K562 (cell line): Measurements from ENCODE around the gene NEU3. TPM values are rescaled to one million over a fixed set of nuclear protein-coding genes. Genes with fewer than 3 reads are reported as not detected.

Experiments used
- ATAC-seq: fragments of 200-7000 bp; cut with Tn5 transposase; 3 replicates; pipeline ENCODE4 v1.9.1; 2020; ENCODE audit warnings: moderate library complexity
- BruUV-seq: library from RNA; stranded (reverse); fragments of 400-500 nt; replicated peaks from 2 replicates; lab custom pipeline; 2021; lab: Mats Ljungman, UMichigan
- CTCF ChIA-PET: fragments of 300-600 bp; formaldehyde crosslinking; extraction: SDS; loops from one replicate; lab custom pipeline; 2021; ENCODE audit warnings: low intra/inter-chr PET ratio; lab: Yijun Ruan, JAX
- POLR2A ChIA-PET: fragments of 300-600, 350-650 bp; sonication (Branson Sonifier 250); formaldehyde crosslinking; extraction: SDS; loops from one replicate; lab custom pipeline; 2021; ENCODE audit warnings: antibody characterized with exemption, inconsistent platforms; lab: Yijun Ruan, JAX
- DNase-seq, 4 experiments: peaks; one replicate each; pipeline versions ENCODE4 v3.0.0 to v3.0.0-alpha.2; 2011 to 2018; ENCODE audit warnings: low spot score in 3 of 4, mixed read lengths in 3 of 4; ENCODE audit errors: extremely low read depth in 1 of 4
- FAIRE-seq: peaks from 2 replicates; lab custom pipeline; 2011; peaks lifted over from hg19 to GRCh38; lab: Jason Lieb, UNC
- H2AFZ ChIP-seq: 2 replicates; pipeline ENCODE4 v1.6.0; 2011; ENCODE audit warnings: low read depth, low read length, control low read depth, inconsistent platforms
- H3K27ac ChIP-seq: fragments of 200-600 bp; 3 replicates; pipeline ENCODE4 v1.8.0; 2011; ENCODE audit warnings: low read depth, mild to moderate bottlenecking, control low read depth, inconsistent platforms, low read length, moderate library complexity, mixed read lengths; ENCODE audit errors: extremely low read depth
- H3K27me3 ChIP-seq, 2 experiments: fragments of 300-600 bp in 1 of 2; 2 replicates in 1 of 2; 3 replicates in 1 of 2; pipeline versions ENCODE4 v1.6.0 to v1.8.0; 2011; ENCODE audit warnings: inconsistent platforms in 2 of 2, low read length in 2 of 2, mild to moderate bottlenecking in 1 of 2, mixed read lengths in 1 of 2, moderate library complexity in 1 of 2; ENCODE audit not compliant: control insufficient read depth in 2 of 2, insufficient read depth in 2 of 2
- H3K36me3 ChIP-seq: fragments of 300-600 bp; 3 replicates; pipeline ENCODE4 v1.8.0; 2011; ENCODE audit warnings: mild to moderate bottlenecking, low read length, inconsistent platforms; ENCODE audit not compliant: control insufficient read depth, insufficient read depth
- H3K4me1 ChIP-seq, 2 experiments: fragments of 200-600 bp in 1 of 2; replicated peaks in 1 of 2; 2 replicates in 1 of 2; 3 replicates in 1 of 2; pipeline versions ENCODE4 v1.5.1 to v1.8.0; 2011; ENCODE audit warnings: inconsistent platforms in 2 of 2, low read length in 2 of 2, mild to moderate bottlenecking in 1 of 2, mixed read lengths in 1 of 2, moderate library complexity in 1 of 2; ENCODE audit not compliant: control insufficient read depth in 2 of 2, insufficient read depth in 2 of 2
- H3K4me2 ChIP-seq: 2 replicates; pipeline ENCODE4 v1.6.1; 2011; ENCODE audit warnings: low read length, control low read depth, inconsistent platforms, mixed read lengths; ENCODE audit not compliant: insufficient read depth
- H3K4me3 ChIP-seq: fragments of 200-600 bp; sonication (generic), shearing (Covaris generic); 2 replicates; pipeline ENCODE4 v1.5.1; 2016; ENCODE audit warnings: control low read depth, inconsistent platforms
- H3K79me2 ChIP-seq: fragments of 200-600 bp; 3 replicates; pipeline ENCODE4 v1.8.0; 2011; ENCODE audit warnings: low read length, inconsistent platforms; ENCODE audit not compliant: control insufficient read depth, insufficient read depth
- H3K9ac ChIP-seq, 2 experiments: 2 replicates each; pipeline versions ENCODE4 v1.6.0 to v1.6.1; 2011; ENCODE audit warnings: low read depth in 2 of 2, low read length in 2 of 2, control low read depth in 1 of 2, inconsistent platforms in 1 of 2, mild to moderate bottlenecking in 1 of 2, mixed read lengths in 1 of 2; ENCODE audit not compliant: insufficient read depth in 1 of 2
- H3K9me1 ChIP-seq: one replicate; pipeline ENCODE4 v1.6.0; 2011; ENCODE audit warnings: inconsistent platforms, mild to moderate bottlenecking, low read length, moderate library complexity; ENCODE audit not compliant: control insufficient read depth, insufficient read depth
- H3K9me3 ChIP-seq: replicated peaks from 2 replicates; pipeline ENCODE4 v1.5.1; 2011; ENCODE audit warnings: low read depth, low read length, inconsistent platforms; ENCODE audit not compliant: control insufficient read depth, insufficient read depth
- H4K20me1 ChIP-seq: replicated peaks from 2 replicates; pipeline ENCODE4 v1.6.1; 2011; ENCODE audit warnings: low read length, inconsistent platforms, mixed read lengths; ENCODE audit not compliant: control insufficient read depth, insufficient read depth
- BCOR ChIP-seq: fragments of 450-650 bp; IDR thresholded peaks from 2 replicates; pipeline ENCODE4 v1.6.1; 2016
- ETV5 ChIP-seq: sonication (generic); formaldehyde crosslinking; IDR thresholded peaks from 2 replicates; pipeline ENCODE4 v1.4.0; 2020; ENCODE audit warnings: low read depth, mild to moderate bottlenecking, missing genetic modification reagents
- KDM1A ChIP-seq, 2 experiments: fragments of 450-650 bp; IDR thresholded peaks; 2 replicates each; pipeline ENCODE4 v1.6.1; 2016; ENCODE audit warnings: mild to moderate bottlenecking in 2 of 2
- NFRKB ChIP-seq: fragments of 450-650 bp; IDR thresholded peaks from 2 replicates; pipeline ENCODE4 v1.6.1; 2016; ENCODE audit warnings: low read depth
- RBM25 ChIP-seq: fragments of 200-400 bp; formaldehyde crosslinking; IDR thresholded peaks from 2 replicates; pipeline ENCODE4 v1.6.1; 2018; ENCODE audit warnings: low read length, low read depth, moderate library complexity; ENCODE audit not compliant: severe bottlenecking
- SMARCA4 ChIP-seq: fragments of 450-650 bp; IDR thresholded peaks from 2 replicates; pipeline ENCODE4 v1.6.1; 2016
- WGBS: fragments of 100-300 bp; shearing (Covaris generic); methylation state at CpG from one replicate; pipeline ENCODE4 v1.1.6; 2016; ENCODE audit warnings: low coverage, mixed read lengths; ENCODE audit not compliant: insufficient coverage; ENCODE audit errors: missing lambda C conversion rate; 5-methylcytosine and 5-hydroxymethylcytosine counted together
- in situ Hi-C: fragments of 300-500 bp; cut with MboI; formaldehyde crosslinking; loops from 4 replicates; pipeline ENCODE4 v1.15.0; 2018; ENCODE audit warnings: inconsistent platforms, mixed read lengths
- intact Hi-C: fragments of 100-400 bp; cut with micrococcal nuclease; formaldehyde crosslinking; loops from 2 replicates; pipeline ENCODE4 v1.14.2; 2022
- polyA plus RNA-seq, 8 experiments: library from polyadenylated mRNA; depleted of rRNA in 4 of 8; stranded (reverse) in 5 of 8; unstranded in 3 of 8; fragments of >200 nt; fragmentation: Nextera tagmentation in 2 of 8; fragmentation: Illumina TruSeq in 1 of 8; extraction: Ambion mirVana in 2 of 8; extraction: Trizol in 1 of 8; gene quantifications; 2 replicates each; pipeline versions ENCODE4 v1.2.1 to v1.2.3, GENCODE V29; 2011 to 2014; ENCODE audit warnings: inconsistent platforms in 1 of 8, missing spikeins in 1 of 8
- total RNA-seq, 7 experiments: library from RNA; depleted of rRNA in 6 of 7; stranded (reverse); fragments of >200 nt in 6 of 7; fragmentation: Illumina TruSeq in 2 of 7; extraction: Trizol in 2 of 7; gene quantifications; 2 replicates each; pipeline versions ENCODE4 v1.2.1 to v1.2.3, GENCODE V29; 2011 to 2021; ENCODE audit warnings: low replicate concordance in 1 of 7
- TF ChIP-seq, protein P1 (sequence below): fragments of 250-450 bp; sonication (Bioruptor Pico); IDR thresholded peaks from 2 replicates; pipeline ENCODE4 v1.4.0; 2020; ENCODE audit warnings: mild to moderate bottlenecking, moderate library complexity, borderline replicate concordance
- TF ChIP-seq, protein P2 (sequence below): sonication (generic); formaldehyde crosslinking; IDR thresholded peaks from 2 replicates; pipeline ENCODE4 v1.8.1; 2023; ENCODE audit warnings: mild to moderate bottlenecking, missing genetic modification reagents, moderate library complexity

The NEU3 gene
- total and polyA plus RNA-seq, 9 of the 15 experiments (the other 6 are each of a cell fraction or from before 2014, with no cell fraction given), result 6.2 to 41.3 (median 31.1) TPM

DNA sequence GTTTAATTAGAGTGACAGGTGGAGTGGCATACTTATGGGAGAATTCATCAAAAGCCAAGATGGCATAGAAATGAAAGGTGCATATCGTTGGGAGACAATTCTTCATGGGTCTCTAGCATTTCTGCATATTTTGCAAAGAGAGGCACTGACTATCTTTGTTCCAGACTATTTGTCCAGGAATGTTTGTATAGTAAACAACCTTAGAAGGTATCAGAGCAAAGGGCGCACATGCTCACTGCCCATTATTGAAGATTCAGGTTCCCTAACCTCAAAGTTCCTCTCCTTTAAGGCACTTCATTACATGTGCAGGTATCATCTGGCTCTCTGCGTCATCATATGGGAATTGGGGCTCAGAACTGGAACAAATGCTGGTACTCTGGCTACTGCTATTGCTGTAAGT is 4.7 kb upstream of the NEU3 start (continued):
- TF ChIP-seq, protein P1, sequence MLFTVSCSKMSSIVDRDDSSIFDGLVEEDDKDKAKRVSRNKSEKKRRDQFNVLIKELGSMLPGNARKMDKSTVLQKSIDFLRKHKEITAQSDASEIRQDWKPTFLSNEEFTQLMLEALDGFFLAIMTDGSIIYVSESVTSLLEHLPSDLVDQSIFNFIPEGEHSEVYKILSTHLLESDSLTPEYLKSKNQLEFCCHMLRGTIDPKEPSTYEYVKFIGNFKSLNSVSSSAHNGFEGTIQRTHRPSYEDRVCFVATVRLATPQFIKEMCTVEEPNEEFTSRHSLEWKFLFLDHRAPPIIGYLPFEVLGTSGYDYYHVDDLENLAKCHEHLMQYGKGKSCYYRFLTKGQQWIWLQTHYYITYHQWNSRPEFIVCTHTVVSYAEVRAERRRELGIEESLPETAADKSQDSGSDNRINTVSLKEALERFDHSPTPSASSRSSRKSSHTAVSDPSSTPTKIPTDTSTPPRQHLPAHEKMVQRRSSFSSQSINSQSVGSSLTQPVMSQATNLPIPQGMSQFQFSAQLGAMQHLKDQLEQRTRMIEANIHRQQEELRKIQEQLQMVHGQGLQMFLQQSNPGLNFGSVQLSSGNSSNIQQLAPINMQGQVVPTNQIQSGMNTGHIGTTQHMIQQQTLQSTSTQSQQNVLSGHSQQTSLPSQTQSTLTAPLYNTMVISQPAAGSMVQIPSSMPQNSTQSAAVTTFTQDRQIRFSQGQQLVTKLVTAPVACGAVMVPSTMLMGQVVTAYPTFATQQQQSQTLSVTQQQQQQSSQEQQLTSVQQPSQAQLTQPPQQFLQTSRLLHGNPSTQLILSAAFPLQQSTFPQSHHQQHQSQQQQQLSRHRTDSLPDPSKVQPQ (CRISPR knock-in tag), result no peak
- no peak for TF ChIP-seq SMARCA4
- TF ChIP-seq, all 486 proteins: peak for 0

DNA sequence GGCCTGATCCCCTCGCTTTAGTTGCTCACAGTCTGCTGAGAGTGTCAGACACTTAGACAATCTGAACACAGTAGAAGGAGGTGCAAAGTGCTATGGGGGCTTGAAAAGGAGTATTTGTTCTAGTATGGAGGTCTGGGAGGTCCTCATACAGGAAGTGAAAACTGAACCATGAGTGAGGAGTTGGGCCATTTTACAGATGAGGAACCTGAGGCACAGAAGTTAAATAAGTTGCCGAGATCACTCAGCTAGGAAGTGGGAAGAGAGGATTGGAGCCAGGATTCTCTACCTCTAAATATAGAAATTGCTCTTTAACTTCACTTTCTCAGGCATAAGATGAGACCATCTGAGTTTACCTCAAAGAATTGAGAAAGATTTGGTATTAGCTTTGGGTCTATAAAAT is 4.0 kb upstream of the NEU3 start:
- in situ Hi-C loops (no loop called here), intact Hi-C loops (no loop called here)
- ChIA-PET POLR2A (interaction anchor here (0.8 to 1.5 kb wide), 4 partner anchors 9 to 156 kb away, joined by 3 to 6 read pairs (median 4); no protein-coding TSS in a partner anchor), CTCF (no interaction called here)
- Histone ChIP-seq H3K9ac (no peak overlapping the region), H3K4me2 (no peak overlapping the region), H3K27me3 (no peaks in the 10 kb centered on the region), H3K9me3 (no peaks in the 10 kb centered on the region), H3K4me1 (peaks cover 3 to 4% of the 10 kb centered on the region in 2 experiments; a peak in 3 of 5 replicates), H3K4me3 (no peak overlapping the region), H3K36me3 (peaks cover 5% of the 10 kb centered on the region), H2AFZ (no peak overlapping the region), H4K20me1 (no peaks in the 10 kb centered on the region), H3K79me2 (peaks cover 10% of the 10 kb centered on the region), H3K27ac (no peak overlapping the region), H3K9me1 (no peaks in the 10 kb centered on the region)
- 0 out of 4 replicates have a peak, but pooled peaks of 1 of the 2 experiments have one; percentile 12 for TF ChIP-seq KDM1A (IDR thresholded peaks at IDR 0.05)
- TF ChIP-seq ETV5 (CRISPR knock-in tag), result no peak
- TF ChIP-seq RBM25, result peak; percentile 72
- no peak for TF ChIP-seq NFRKB
- TF ChIP-seq, protein P2, sequence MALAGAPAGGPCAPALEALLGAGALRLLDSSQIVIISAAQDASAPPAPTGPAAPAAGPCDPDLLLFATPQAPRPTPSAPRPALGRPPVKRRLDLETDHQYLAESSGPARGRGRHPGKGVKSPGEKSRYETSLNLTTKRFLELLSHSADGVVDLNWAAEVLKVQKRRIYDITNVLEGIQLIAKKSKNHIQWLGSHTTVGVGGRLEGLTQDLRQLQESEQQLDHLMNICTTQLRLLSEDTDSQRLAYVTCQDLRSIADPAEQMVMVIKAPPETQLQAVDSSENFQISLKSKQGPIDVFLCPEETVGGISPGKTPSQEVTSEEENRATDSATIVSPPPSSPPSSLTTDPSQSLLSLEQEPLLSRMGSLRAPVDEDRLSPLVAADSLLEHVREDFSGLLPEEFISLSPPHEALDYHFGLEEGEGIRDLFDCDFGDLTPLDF (CRISPR knock-in tag), result no peak
- TF ChIP-seq BCOR, result 0 out of 2 replicates have a peak, but pooled peaks have one; percentile 70
- BruUV-seq, result no TSS peak
- DNase-seq (no peak), ATAC-seq (no peak), FAIRE-seq (no peak)
- 70% methylated on average over 2 of the region's 2 CpGs for WGBS
